HG03342 (cell line): ENCODE data around the gene ARHGAP12.

ENCODE experiments used
- ATAC-seq: cut with Tn5 transposase; IDR thresholded peaks from one replicate; pipeline ENCODE4 v1.9.1; 2021; ENCODE audit warnings: mild to moderate bottlenecking, moderate library complexity; ENCODE audit not compliant: unreplicated experiment

Gene ARHGAP12

DNA sequence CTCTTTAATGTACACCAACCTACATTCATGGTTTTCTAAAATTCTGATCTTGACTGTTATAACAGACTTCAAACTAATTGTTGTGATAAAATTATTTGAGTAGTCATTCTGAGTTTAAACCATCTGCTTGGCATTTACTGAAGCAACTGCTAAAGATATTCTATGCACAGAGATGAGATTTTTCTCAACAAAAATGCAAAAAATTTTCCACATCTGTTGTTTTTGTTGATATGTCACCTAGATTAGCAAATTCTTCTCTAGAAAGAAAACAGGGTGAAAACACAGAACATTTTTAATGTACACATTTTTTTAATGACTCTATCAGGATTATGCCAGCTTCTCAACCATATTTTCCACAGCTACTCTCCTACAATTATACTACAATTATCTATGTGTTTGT lies 42.7 kb downstream of the ARHGAP12 start:
- no peak for ATAC-seq

GRCh38 chr10:31884386-31884785 lies 44.2 kb downstream of the ARHGAP12 start:
- ATAC-seq, result no peak

DNA sequence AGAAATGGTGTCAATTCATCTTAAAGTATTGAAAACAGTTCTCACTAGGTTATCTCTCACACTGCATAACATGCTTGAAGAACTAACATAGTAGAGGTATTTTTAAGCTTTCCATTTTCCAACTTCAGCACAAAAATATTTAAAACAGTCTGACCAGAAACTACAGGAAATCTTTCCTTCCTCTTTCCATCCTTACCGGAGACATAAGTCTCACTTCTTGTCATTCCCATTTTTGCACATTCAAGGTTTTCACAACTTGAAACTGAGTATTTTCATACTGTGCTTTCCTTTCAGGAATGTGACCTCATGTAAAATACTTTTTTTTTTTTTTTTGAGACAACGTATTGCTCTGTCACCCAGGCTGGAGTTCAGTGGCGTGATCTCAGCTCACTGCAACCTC lies 45.2 kb downstream of the ARHGAP12 start:
- ATAC-seq, result no peak

DNA sequence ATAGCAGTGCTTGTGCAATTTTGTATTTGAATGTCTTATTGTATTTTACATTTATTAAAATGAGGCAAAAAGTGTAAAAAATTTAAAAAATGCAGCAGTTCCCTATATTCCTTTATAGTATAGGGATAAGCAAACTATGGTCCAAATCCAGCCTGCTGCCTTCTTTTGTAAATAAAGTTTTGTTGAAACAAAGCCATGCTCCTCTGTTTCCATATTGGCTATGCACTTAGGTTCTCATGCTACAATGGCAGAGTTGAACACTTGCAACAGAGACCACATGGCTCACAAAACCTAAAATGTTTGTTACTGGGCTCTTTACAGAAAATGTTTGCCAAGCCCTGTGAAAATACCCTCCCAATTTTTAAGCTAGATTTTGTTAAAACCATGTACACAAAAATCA lies 50.1 kb downstream of the ARHGAP12 start:
- no peak for ATAC-seq

DNA sequence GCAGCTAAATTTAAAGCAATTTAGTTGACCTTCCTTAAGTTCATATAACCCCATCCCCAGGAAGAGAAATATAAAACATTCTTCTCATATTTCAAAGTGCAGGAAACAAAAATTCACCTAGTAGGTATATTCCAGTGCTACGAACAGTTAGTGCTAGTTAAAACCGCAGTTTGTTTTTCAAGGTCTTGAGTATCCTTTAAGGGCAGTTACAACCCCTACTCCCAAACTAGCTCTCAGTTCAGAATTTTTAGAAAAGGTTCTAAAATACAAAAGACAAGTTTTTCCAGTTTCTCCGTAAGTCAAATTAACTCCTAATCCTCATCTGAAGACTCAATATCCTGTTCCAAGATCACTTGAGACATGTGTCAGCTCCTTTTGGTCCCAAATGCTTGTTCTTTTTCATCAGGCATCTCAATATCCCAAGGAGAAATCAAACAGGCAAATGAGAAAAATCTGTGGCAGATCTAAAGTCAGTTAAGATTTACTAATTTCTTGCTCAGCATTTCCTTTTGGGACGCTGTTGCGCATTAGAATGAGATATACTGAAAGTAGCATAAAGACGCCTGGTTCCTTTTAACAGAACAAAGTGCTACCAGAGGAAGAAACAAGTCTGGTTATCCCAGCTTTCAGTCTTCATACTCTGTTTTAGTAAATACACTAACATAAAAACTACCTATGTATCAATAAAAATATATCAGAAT lies 51.8 kb downstream of the ARHGAP12 start:
- ATAC-seq, result no peak

GRCh38 chr10:31875608-31876007 lies 53.0 kb downstream of the ARHGAP12 start:
- ATAC-seq, result peak; percentile 76

DNA sequence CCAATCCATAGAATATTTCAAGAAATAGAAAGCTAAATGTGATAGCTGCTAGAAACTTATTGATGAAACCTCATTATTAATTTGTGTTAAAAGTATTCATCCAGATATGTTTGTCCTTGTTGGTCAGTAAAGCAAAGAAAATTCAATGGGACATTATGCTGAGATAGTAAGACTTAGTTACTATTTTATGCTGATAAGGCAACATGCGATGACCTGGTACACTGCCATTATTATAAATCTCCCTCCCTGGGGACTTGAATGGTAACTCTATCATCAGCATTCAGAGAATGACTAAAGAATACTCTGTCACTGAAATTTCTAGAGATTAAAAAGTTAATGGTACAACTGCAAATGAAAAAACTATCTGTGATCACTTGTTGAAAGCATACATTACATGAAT lies 54.9 kb downstream of the ARHGAP12 start:
- ATAC-seq, result no peak

DNA sequence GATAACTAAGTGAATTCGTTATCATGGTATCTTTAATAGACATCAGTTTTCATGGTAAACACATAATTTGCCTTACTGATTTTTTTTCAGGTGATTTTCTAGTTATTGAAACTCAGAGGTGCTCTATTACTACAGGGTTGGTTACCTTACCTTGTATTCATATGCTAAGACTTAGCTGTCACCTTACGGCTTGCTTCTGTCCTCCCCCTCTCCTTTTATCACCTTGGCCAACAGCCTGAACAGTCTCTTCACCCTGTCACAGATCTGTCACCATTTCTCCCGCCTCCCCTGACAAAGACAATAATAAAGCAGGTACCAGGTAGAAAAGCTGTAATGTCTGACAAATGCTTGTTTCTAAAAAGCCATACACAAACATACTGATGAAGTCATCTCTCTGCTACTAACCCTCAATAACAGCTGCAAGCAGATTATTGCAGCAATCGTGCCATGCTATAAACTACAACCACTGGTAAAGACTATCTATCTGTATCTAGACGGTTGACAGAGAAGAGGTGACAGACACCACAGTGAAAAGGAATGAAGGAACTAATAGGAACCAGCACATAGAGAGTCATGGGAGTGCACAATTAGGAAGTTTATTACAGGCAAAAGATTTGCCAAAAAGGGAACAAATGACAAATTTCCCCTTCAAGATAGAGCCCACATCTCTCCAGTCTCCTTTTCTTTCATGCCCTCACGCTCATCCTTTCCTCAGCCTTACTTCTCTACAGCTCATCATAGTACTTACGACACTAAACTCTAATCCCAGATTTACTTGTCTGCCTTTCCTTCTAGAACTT lies 57.2 kb downstream of the ARHGAP12 start:
- no peak for ATAC-seq

DNA sequence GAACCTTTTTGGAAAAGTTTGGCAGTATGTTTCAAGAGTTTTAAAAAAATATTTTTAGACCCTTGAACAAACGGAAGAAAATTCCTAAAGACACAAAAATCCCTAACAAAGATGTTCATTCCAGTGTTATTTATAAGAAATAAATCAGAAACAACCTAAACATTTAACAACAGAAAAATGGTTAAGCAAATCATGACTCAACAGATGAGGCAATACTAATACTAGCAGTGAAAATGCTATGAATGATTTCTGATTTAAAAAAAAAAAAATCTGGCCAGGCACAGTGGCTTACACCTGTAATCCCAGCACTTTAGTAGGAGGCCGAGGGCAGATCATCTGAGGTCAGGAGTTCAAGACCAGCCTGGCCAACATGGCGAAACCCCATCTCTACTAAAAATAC lies 61.0 kb downstream of the ARHGAP12 start:
- ATAC-seq, result no peak

GRCh38 chr10:31866118-31866670 lies 62.4 kb downstream of the ARHGAP12 start:
- ATAC-seq, result no peak

- ATAC-seq, result no peak
These were observed 63.7 kb downstream of the ARHGAP12 start for GRCh38 chr10:31864834-31865518.

GRCh38 chr10:31855033-31855432 lies 73.6 kb downstream of the ARHGAP12 start:
- no peak for ATAC-seq

- ATAC-seq, result no peak
These were observed 75.0 kb downstream of the ARHGAP12 start for GRCh38 chr10:31853629-31854028.

DNA sequence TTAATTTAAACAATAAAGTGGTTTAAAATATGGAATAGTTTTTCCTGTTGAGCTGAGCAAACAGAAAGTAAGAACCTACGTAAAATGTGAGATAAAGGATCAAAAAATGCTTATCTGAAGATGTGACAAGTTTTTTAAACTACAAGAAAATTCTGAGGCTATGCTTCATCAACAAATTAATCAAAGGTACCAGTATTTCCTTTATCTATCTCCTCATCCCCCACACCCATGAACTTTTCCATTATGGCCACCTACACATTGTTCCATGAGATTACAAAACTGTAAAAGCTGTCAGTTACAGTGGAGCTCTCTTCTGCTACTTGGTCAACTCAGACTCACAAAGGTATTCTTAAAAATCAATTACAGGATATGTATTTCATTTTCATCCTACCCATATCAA lies 77.4 kb downstream of the ARHGAP12 start:
- no peak for ATAC-seq

GRCh38 chr10:31847515-31847914 lies 81.1 kb downstream of the ARHGAP12 start:
- ATAC-seq, result no peak

DNA sequence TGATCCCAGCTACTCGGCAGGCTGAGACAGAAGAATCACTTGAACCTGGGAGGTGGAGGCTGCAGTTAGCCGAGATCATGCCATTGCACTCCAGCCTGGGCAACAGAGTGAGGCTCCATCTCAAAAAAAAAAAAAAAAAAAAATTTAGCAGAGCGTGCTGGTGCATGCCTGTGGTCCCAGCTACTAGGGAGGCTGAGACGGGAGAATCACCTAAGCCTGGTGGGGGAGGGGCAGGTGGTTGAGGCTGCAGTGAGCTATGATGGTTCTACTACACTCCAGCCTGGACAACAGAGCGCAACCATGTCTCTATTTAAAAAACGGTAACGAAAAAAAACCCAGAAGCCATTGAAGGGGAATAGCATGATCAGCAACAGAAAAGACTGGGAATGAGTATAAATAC lies 89.9 kb downstream of the ARHGAP12 start:
- no peak for ATAC-seq

- no peak for ATAC-seq
These were observed 90.6 kb downstream of the ARHGAP12 start for GRCh38 chr10:31838065-31838464.

GRCh38 chr10:31836569-31837406 lies 91.8 kb downstream of the ARHGAP12 start:
- peak; percentile 72 for ATAC-seq

DNA sequence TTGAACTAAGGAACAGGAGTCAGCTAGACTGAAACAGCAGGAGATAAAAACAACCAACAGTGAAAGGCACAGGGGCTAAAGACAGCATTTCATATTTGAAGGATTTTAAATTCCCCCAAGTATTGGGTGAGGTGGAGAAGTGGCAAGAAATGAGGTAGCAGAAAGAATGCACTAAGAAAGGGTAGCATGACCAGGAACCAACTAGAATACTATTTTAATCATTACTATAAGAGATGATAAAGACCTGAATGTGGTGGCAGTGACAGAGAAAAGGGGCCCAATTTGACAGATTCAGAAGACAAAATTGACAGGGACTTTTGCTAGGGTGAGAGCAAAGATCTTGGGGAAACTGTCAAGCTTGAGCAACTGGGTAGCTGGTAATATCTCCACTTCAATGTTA lies 94.9 kb downstream of the ARHGAP12 start:
- no peak for ATAC-seq

GRCh38 chr10:31832261-31832660 lies 96.4 kb downstream of the ARHGAP12 start:
- no peak for ATAC-seq

DNA sequence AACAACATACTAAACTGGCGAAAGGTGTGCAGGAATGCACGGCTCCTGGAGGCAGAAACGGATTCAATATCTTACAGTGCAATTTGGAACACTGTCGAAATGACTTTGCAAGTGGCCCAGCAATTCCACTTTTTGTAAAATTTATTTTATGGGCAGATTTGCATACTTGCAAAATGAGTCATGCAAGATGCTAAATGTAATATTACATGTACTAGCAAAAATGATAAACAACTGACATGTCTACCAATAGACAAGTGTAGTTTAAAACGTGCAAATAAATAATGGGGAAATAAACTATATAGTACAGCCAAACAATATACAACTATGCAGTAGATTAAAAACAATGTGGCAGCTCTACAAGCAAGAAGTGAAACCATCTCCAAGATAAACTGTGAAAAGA lies 97.7 kb downstream of the ARHGAP12 start:
- ATAC-seq, result no peak
